RKO (cell line): Measurements from ENCODE around the gene GIGYF1.
A peak's percentile ranks its signal among the peaks of the same experiment; 100 is the strongest.
"Not testable (repeated sequence)": the region's sequence is repeated elsewhere in the genome, so short reads cannot be mapped to it uniquely, and the experiment has no call there.

Experiments used
- DNase-seq: peaks from one replicate; pipeline ENCODE4 v3.0.0-alpha.2; 2016; ENCODE audit warnings: low spot score

The GIGYF1 gene, protein sequence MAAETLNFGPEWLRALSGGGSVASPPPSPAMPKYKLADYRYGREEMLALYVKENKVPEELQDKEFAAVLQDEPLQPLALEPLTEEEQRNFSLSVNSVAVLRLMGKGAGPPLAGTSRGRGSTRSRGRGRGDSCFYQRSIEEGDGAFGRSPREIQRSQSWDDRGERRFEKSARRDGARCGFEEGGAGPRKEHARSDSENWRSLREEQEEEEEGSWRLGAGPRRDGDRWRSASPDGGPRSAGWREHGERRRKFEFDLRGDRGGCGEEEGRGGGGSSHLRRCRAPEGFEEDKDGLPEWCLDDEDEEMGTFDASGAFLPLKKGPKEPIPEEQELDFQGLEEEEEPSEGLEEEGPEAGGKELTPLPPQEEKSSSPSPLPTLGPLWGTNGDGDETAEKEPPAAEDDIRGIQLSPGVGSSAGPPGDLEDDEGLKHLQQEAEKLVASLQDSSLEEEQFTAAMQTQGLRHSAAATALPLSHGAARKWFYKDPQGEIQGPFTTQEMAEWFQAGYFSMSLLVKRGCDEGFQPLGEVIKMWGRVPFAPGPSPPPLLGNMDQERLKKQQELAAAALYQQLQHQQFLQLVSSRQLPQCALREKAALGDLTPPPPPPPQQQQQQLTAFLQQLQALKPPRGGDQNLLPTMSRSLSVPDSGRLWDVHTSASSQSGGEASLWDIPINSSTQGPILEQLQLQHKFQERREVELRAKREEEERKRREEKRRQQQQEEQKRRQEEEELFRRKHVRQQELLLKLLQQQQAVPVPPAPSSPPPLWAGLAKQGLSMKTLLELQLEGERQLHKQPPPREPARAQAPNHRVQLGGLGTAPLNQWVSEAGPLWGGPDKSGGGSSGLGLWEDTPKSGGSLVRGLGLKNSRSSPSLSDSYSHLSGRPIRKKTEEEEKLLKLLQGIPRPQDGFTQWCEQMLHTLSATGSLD (N-terminal part only)

DNA sequence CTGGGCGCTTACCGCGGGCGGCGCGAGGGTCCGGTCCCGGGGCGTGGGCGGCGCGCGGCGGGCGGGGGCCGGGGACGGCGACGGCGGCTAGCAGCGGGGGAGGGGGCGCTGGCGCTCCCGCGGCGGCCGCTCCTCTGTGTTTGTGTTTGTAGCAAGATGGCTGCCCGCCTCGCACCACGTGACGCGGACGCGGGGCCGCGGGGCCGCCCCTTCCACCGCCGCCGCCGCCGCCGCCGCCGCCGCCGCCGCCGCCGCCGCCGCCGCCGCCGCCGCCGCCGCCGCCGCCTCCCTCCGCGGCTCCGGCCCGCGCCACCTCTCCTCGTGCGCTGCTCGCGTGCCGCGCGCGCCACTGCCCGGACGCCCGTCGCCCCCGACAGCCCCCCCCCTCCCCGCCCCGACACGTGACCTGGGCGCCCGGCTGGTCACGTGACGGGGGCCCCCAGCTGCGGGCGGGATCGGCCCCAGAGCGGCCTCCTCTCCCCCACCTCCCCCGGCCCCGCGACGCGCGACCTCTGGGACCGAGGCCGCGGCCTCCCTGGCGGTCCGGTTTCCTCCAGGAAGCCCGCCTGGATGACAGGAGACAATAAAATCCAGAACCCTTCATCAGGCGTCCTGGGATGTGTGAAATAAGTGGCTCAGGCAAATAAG is at the start of gene GIGYF1:
GIGYF1 (minus strand) TSS at position 153 of the 648 bp plus-strand sequence. CDS start 6,012 bp downstream, outside the sequence.
- DNase-seq: peak; percentile 82

- DNase-seq: no peak
Measured at GRCh38 chr7:100739934-100740333, 45.9 kb upstream of the GIGYF1 start.

DNA sequence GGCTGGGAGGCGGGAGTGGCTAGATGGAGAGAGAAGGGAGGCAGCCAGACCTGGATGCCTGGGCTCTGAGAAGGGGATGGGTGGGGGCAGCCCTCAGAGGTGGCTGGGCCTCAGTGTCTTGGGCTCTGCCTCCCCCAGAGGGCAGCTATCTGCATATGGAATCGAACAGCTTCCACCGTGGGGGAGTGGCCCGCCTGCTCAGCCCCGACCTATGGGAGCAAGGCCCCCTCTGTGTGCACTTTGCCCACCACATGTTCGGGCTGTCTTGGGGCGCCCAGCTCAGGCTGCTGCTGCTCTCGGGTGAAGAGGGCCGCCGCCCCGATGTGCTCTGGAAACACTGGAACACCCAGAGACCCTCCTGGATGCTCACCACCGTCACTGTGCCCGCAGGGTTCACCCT is 42.6 kb upstream of the GIGYF1 start:
- no peak for DNase-seq

GRCh38 chr7:100735730-100736129 is 41.7 kb upstream of the GIGYF1 start:
- DNase-seq: no peak

- DNase-seq: no peak
Measured at GRCh38 chr7:100731937-100732636, 38.0 kb upstream of the GIGYF1 start.

- no peak for DNase-seq
Measured at GRCh38 chr7:100730136-100730800, 36.2 kb upstream of the GIGYF1 start.

DNA sequence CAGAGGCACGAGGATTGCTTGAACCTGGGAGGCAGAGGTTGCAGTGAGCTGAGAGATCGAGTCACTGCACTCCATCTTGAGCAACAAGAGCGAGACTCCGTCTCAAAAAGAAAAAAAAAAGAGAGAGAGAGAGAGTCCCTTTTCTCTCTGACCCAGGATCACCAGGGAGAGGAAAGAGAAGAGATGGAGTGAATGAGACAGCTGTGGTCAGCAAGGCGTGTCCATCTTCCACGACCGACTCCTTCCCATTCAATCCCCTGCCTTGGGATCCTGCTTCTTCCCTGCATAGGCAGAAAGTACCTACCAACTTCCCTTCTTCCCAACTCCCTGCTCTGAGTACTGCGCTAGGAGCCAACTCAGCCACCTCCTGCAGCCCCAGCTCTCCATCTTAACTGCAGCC is 34.1 kb upstream of the GIGYF1 start:
- DNase-seq: no peak

DNA sequence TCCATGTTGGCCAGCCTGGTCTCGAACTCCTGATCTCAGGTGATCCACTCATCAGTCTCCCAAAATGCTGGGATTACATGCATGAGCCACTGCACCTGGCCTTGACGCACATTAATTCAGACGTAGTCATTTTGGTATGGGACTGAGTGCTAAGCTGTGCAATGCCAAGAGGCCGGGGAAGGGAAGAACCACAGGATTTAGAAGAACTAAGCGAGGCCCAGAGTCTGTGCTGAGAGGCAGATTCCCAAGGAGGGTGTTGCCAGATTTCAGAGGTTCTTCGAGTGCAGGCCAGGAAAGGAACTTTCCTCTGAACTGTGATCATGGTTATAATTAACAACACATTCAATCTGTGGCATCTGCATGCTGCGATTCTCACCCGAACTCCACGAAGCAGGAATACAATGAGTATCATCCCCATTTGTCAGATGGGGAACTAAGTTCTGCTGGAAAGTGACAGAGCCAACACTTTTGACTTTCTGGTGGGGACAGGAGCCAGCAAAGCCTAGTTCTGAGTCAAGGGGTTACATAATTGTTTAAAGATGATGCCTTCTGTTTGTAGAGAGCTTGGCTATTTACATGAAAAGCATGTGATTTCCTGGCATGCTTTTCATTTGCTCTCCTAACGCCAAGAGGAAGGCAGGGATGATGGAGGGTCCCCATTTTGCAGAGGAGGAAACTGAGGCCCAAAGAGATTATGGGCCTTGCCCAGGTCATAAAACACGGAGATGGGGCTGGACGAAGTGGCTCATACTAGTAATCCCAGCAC is 33.1 kb upstream of the GIGYF1 start:
- no peak for DNase-seq

DNA sequence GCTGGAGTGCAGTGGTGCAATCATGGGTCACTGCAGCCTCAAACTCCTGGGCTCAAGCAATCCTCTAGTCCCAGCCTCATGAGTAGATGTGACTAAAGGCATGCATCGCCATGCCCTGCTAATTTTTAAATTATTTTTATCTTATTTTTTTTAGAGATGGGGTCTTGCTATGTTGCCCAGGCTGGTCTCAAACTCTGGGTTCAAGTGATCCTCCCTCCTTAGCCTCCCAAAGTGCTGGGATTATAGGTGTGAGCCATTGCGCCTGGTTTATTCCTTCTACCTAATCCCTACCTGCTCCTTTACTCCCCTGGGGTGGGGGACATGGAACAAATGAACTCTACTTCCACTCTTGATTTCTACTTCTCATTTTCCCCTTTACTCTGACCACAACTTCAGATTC is 30.3 kb upstream of the GIGYF1 start:
- DNase-seq: not testable (repeated sequence)

- no peak for DNase-seq
Measured at GRCh38 chr7:100723732-100724275, 29.8 kb upstream of the GIGYF1 start.

DNA sequence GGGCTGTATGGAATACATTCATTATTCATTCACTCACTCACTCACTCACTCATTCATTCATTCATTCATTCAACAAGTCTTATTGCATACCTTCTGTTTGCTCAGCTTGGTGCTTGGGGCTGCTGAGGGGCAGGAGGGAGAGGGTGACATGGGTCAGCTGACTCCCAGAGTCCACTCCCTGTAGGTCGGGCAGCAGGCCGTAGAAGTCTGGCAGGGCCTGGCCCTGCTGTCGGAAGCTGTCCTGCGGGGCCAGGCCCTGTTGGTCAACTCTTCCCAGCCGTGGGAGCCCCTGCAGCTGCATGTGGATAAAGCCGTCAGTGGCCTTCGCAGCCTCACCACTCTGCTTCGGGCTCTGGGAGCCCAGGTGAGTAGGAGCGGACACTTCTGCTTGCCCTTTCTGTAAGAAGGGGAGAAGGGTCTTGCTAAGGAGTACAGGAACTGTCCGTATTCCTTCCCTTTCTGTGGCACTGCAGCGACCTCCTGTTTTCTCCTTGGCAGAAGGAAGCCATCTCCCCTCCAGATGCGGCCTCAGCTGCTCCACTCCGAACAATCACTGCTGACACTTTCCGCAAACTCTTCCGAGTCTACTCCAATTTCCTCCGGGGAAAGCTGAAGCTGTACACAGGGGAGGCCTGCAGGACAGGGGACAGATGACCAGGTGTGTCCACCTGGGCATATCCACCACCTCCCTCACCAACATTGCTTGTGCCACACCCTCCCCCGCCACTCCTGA is 28.6 kb upstream of the GIGYF1 start:
- no peak for DNase-seq

- DNase-seq: no peak
Measured at GRCh38 chr7:100721505-100721812, 27.4 kb upstream of the GIGYF1 start.

DNA sequence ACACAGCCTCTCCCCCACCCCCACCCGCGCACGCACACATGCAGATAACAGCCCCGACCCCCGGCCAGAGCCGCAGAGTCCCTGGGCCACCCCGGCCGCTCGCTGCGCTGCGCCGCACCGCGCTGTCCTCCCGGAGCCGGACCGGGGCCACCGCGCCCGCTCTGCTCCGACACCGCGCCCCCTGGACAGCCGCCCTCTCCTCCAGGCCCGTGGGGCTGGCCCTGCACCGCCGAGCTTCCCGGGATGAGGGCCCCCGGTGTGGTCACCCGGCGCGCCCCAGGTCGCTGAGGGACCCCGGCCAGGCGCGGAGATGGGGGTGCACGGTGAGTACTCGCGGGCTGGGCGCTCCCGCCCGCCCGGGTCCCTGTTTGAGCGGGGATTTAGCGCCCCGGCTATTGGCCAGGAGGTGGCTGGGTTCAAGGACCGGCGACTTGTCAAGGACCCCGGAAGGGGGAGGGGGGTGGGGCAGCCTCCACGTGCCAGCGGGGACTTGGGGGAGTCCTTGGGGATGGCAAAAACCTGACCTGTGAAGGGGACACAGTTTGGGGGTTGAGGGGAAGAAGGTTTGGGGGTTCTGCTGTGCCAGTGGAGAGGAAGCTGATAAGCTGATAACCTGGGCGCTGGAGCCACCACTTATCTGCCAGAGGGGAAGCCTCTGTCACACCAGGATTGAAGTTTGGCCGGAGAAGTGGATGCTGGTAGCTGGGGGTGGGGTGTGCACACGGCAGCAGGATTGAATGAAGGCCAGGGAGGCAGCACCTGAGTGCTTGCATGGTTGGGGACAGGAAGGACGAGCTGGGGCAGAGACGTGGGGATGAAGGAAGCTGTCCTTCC is 26.8 kb upstream of the GIGYF1 start:
- DNase-seq: no peak

DNA sequence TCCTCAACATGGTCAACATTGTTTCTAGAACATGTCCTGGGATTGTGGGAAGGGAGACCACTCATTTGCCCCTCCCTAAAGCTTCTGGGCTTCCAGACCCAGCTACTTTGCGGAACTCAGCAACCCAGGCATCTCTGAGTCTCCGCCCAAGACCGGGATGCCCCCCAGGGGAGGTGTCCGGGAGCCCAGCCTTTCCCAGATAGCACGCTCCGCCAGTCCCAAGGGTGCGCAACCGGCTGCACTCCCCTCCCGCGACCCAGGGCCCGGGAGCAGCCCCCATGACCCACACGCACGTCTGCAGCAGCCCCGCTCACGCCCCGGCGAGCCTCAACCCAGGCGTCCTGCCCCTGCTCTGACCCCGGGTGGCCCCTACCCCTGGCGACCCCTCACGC is 26.2 kb upstream of the GIGYF1 start, which contains the start of gene EPO:
EPO (plus strand) TSS at position 190 of the 392 bp plus-strand sequence. CDS start 513 bp downstream, outside the sequence.
- no peak for DNase-seq

DNA sequence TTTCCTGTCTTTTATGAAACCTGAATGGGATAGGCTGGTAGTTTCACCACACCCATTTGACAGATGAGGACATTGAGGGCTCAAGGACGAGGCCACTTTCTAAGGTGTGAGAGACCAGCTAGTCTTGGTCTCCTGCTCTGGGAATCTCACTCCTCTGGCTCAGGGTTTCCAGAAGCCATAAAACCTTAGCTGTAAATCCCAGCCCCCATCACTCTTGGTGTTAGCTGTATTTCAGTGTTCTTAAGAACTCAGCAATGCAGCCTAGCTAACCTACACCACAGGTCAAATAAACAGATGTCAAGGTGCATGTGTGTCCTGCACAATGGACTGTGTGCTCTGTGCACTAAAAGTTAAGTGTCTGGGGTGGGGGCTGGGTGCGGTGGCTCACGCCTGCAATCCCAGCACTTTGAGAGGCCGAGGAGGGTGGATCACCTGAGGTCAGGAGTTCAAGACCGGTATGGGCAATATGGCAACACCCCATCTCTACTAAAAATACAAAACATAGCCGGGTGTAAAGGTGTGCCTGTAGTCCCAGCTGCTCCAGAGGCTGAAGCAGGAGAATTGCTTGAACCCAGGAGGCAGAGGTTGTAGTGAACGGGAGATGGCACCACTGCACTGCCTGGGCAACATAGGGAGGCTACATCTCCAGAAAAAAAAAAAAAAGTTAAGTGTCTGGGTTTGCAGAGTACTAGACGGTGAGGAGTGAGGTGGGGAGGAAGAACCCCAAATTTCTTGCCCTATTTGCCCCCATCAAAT is 25.7 kb upstream of the GIGYF1 start:
- DNase-seq: no peak

DNA sequence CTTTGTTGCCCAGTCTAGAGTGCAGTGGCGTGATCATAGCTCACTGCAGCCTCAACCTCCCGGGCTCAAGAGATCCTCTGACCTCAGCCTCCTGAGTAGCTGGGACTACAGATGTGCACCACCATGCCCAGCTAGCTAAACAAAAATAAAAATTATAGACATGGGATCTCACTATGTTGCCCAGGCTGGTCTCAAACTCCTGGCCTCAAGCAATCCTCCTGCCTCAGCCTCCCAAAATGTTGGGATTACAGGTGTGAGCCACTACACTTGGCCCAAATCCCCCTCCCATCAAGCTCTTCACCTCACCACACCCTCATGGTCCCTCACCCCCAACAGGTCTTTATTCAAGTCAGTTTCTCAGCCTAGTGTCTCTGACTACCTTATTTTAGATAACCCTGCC is 23.0 kb upstream of the GIGYF1 start:
- not testable (repeated sequence) for DNase-seq

DNA sequence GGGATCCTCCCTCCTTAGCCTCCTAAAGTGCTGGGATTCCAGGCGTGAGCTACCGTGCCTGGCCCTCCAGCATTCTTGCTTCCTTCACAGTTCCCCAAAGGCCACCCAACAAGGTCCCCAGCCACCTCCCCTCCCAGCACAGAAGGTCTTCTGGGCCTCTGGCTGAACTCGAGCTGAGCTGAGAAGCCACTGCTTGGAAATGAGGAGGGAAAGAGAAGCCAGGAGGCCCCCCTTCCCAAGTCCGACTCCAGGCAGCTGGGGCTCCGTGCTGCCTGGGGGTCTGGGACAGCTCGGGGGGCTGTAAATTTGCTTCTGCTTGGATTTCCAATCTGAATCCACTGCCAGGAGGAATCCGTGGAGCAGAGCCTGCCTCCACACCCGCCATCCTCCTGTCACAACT is 20.7 kb upstream of the GIGYF1 start:
- no peak for DNase-seq

GRCh38 chr7:100711369-100711768 is 17.3 kb upstream of the GIGYF1 start:
- no peak for DNase-seq
